ENCODE data around the gene RHOG. TPM values are rescaled to one million over a fixed set of nuclear protein-coding genes. Genes with fewer than 3 reads are reported as not detected.

RHOG gene
- total and polyA plus RNA-seq, 9 donors, result 23.3 to 49.2 (median 39.6) TPM

DNA sequence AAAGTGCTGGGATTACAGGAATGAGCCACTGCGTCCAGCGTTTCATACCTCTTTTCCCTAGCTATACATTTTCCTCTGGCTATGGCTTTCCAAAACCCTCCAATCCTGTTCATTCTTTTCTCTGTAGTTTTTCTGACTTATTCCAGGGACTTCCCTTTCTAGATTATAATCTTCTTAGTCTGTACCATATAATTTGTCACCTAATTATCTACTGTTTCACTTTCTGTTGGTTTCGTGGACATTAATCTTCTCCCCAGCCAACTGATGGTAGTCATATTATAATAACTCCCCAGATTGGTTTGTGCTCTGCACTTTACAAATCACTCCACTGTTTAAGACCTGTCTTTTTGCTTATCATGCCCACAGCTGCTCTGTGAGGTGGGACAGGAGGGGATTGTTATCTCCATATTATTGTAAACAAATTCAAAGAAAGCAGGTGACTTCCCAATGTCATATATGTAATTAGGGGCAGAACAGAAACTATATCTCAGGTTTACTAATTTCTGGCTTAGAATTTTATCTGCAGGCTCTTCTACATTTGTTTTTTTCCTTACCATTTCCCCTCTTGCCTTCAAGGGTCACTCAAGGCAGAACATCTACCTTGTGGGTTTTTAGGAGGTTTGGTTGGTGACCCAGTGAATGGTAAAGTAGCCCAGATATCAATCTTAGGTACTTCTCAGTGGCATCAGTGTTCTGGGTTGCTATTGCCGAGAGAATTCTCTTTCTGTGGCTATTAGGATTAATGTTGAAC is 38.6 kb upstream of the RHOG start:
- H3K9me3 ChIP-seq, result no peaks in the 10 kb centered on the region
- intact Hi-C loops (cut with DNase I), result no loop called here
- H3K4me3 ChIP-seq, result no peak overlapping the region
- H3K4me1 ChIP-seq (ENCODE audit: insufficient read depth), result peaks cover 9% of the 10 kb centered on the region
- no peak for DNase-seq
- no peak overlapping the region for H3K27ac ChIP-seq
- no peaks in the 10 kb centered on the region for H3K27me3 ChIP-seq
- H3K36me3 ChIP-seq, result no peaks in the 10 kb centered on the region
- TF ChIP-seq EP300 (IDR thresholded peaks at IDR 0.05) (no peak), POLR2A (IDR thresholded peaks at IDR 0.05) (no peak), CTCF (IDR thresholded peaks at IDR 0.05) (no peak)
- WGBS, 3 donors, result 63 to 82% (median 72%) methylated on average over 3 to 4 of the region's 4 CpGs

DNA sequence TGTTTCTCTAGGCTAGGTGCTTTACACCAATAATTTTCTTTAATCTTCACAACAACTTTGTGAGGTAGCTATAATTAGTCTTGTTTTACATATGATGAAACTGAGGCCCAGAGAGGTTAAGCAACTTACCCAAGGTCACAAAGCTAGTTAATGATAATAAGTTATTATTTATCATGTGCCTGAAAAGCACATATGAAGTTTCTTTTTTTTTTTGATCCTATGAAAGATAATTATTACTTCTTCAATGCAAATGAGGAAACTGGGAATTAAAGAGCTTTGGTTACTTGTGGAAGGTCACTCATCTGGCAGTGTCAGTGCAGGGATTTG is 37.5 kb upstream of the RHOG start:
- H3K4me1 ChIP-seq (ENCODE audit: insufficient read depth), result peaks cover 8% of the 10 kb centered on the region
- no peaks in the 10 kb centered on the region for H3K27me3 ChIP-seq
- DNase-seq, result no peak
- H3K27ac ChIP-seq, result no peak overlapping the region
- no peaks in the 10 kb centered on the region for H3K36me3 ChIP-seq
- intact Hi-C loops (cut with DNase I), result no loop called here
- no peaks in the 10 kb centered on the region for H3K9me3 ChIP-seq
- no peak overlapping the region for H3K4me3 ChIP-seq
- TF ChIP-seq EP300 (IDR thresholded peaks at IDR 0.05), result no peak
- no peak for TF ChIP-seq CTCF (IDR thresholded peaks at IDR 0.05)
- no peak for TF ChIP-seq POLR2A (IDR thresholded peaks at IDR 0.05)

GRCh38 chr11:3877364-3878257 is 36.9 kb upstream of the RHOG start:
- intact Hi-C loops (cut with DNase I), result no loop called here
- no peak for DNase-seq
- Histone ChIP-seq H3K27me3 (no peaks in the 10 kb centered on the region), H3K27ac (peak overlapping the region in 1 of 2 donors; percentile 56), H3K4me1 (ENCODE audit: insufficient read depth) (peaks cover 8% of the 10 kb centered on the region), H3K4me3 (no peak overlapping the region), H3K36me3 (no peaks in the 10 kb centered on the region), H3K9me3 (no peaks in the 10 kb centered on the region)
- no peak for TF ChIP-seq POLR2A (IDR thresholded peaks at IDR 0.05)
- no peak for TF ChIP-seq EP300 (IDR thresholded peaks at IDR 0.05)
- TF ChIP-seq CTCF (IDR thresholded peaks at IDR 0.05), result no peak
- 71 to 73% (median 72%) methylated on average over 8 of the region's 8 CpGs for WGBS, 3 donors

DNA sequence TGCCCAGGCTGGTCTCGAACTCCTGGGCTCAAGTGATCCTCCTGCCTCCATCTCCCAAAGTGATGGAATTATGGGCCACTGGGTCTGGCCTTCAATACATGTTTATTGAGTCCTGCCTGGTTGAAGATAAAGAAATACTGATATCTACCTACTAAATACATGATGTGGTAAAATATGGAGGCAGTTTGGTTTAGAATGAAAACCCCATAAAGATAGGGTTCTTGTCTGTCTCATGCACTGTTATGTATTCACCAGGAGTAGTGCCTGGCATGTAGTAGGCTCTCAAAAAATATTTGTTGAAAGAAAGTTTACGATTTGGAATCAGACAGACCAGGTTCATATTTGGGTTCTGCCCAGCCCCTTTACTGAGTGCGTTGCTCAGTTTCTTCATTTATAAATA is 35.9 kb upstream of the RHOG start:
- Histone ChIP-seq H3K36me3 (no peaks in the 10 kb centered on the region), H3K27me3 (no peaks in the 10 kb centered on the region), H3K4me3 (no peak overlapping the region), H3K9me3 (no peaks in the 10 kb centered on the region), H3K27ac (no peak overlapping the region), H3K4me1 (ENCODE audit: insufficient read depth) (peaks cover 8% of the 10 kb centered on the region)
- intact Hi-C loops (cut with DNase I), result no loop called here
- 83 to 84% (median 84%) methylated on average over 3 of the region's 3 CpGs for WGBS, 3 donors
- TF ChIP-seq EP300 (IDR thresholded peaks at IDR 0.05) (no peak), CTCF (IDR thresholded peaks at IDR 0.05) (no peak), POLR2A (IDR thresholded peaks at IDR 0.05) (no peak)
- DNase-seq, result no peak
